GM19455 (cell line): ENCODE results near the gene PRR5.

Source experiments
- ATAC-seq: cut with Tn5 transposase; IDR thresholded peaks from one replicate; pipeline ENCODE4 v1.9.1; 2021; ENCODE audit not compliant: unreplicated experiment

PRR5 gene

DNA sequence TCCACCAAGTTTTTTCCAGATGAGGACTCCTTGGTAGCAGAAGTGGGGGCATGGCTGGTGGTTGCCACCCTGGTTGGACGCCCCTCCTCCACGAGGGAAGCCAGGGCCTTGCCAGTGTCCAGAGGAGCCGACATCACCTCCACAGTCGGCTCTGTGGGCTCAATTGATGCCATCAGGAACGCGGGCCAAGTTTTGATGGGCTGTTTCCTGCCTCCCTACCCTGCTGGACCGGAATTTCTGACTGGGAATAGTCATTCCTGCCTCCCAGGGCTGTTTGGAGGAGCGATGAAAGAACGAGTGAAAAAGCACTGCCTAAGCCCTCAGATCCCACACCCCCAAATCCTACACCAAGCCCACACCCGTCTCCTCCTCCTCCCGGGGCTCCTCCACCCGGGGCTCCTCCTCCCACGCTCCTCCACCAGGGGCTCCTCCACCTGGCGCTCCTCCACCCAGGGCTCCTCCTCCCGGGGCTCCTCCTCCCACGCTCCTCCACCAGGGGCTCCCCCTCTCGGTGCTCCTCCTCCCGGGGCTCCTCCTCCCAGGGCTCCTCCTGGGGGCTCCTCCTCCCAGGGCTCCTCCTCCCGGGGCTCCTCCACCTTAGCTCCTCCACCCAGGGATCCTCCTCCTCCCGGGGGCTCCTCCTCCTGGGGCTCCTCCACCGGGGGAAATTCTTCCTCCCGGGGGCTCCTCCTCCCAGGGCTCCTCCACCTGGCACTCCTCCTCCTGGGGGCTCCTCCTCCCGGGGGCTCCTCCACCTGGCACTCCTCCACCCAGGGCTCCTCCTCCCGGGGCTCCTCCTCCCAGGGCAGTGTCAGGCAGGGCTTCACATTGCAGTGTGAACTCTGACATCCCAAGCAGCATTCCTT lies 10.0 kb upstream of the PRR5 start:
- ATAC-seq: no peak

DNA sequence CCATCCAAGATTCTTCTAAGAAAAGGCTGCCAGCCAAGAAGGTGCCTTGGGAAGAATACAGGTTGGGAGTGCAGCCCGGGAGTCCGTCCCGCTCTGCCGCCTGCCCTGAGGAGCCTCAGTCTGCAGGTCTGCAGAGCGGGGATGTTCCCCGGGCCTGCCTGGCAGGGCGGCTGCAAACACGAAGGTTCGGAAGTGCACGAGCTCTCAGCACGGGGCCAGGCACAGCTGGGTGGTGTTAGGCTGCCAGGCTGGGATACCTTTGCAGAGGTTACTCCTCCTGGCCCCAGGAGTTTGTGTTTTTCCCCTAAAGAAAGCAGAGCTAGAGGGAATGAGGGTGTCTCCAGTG lies 9.4 kb upstream of the PRR5 start:
- no peak for ATAC-seq

DNA sequence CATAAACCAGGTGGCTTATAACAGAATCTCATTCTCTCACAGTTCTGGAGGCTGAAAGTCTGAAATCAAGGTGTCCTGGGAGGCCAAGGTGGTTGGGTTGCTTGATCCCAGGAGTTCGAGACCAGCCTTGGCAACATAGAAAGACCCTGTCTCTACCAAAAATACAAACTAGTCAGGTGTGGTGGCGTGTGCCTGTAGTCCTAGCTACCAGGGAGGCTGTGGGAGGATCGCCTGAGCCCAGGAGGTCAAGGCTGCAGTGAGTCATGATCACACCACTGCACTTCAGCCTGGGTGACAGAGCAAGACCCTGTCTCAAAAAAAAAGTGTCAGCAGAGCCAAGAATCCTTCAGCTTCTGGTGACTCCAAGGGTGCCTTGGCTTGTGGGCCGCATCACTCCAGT lies 8.9 kb upstream of the PRR5 start:
- ATAC-seq: no peak

DNA sequence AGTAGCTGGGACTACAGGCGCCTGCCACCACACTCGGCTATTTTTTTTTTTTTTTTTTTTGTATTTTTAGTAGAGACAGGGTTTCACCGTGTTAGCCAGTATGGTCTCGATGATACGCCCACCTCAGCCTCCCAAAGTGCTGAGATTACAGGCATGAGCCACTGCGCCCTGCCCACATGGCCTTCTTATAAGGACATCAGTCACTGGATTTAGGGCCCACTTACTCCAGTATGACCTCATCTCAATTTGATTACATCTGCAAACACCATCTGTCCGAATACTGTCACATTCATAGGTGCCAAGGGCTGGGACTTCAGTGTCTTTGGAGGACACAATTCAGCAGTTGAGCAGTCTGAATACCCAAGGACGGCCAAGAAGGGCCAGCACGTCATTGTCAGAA lies 8.2 kb upstream of the PRR5 start:
- ATAC-seq: no peak

DNA sequence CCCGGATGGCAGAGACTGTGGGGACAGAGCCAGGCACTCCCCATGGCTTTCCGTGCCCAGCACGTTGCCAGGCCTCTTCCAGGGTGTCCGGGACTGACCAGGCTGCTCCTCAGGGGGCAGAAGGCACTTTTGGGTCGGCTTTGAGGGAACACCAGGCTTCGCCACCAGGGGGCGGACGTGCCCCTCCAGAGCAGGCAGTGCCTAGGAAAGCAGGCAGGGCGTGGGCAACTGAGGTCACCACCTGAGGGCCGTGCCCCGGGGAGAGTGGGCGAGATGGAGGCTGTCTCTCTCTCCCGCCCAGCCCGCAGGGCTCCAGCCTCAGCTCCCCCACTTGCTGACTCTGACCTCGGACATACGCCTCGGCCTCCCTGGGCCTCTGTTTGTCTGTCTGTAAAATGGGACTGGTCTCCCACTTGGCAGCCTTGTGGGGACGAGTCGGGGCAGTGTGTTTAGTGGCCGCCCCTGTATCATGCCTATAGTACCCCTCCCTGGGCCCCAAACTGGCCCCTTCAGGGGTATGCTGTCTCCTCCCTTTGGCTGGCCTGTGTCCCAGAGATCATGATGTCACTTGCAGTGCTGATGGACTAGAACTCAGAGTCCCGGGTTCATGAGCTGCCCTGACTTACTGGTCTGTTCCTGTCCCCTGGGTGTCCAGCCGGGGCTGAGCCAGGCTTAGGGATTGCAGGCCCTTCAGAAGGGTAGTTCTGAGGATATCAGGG lies 4.4 kb upstream of the PRR5 start:
- ATAC-seq: no peak

DNA sequence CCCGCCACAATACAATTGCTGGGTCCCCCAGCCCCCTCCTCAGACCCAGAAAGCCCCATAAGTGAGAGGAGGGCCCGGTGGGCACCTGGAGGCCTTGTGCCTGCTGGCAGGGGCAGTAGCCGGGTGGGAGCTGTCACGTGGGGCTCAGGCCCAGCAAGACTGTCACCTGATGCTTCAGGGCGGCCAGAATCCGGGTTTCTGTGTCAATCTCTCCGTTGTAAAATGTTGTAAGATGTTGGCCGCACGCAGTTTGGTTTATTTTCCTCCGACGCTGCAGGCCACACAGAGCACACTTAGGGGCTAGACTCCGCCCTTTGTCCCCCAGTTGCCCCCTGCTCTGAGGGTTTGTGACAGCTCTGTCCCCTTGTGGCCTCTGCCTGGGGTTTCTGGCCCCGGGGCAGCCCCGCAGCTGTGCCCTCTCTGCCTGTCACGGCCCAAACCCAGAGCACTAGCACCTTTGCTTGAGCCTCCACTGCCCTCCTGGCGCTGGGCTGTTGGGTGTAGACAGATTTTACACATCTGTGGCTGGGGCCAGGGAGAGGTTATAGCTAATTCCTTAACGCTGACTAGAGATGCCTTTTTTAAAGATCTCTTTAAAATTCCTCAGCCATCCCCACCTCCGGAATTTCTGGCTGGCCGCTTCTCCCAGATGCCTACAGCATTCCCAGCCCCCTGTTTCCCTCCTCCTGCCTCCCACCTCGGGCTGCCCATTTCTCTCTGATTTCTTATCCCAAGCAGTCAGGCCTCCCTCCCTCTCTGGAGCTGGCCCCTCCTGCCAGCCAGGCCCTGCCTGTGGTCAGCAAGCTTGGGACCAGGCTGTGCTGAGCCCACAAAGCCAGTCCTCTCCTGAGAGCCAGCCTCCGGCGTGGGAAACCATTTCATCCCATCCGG lies 3.2 kb upstream of the PRR5 start:
- ATAC-seq: no peak

DNA sequence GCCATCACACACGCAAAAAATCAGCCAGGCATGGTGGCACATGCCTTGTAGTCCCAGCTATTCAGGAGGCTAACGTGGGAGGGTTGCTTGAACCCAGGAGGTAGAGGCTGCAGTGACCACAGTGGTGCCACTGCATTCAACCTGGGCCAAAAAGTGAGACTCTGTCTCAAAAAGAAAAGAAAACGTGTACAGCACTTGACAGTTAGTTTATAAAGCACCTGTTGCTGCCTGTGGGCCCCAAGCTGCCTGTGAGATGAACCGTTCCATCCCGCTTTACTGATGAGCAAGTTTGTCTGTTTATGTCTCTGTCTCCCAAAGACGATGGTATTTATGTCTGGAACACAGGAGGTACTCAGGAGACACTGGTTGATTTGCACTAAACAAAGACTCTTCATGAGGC lies 1.5 kb upstream of the PRR5 start:
- no peak for ATAC-seq

DNA sequence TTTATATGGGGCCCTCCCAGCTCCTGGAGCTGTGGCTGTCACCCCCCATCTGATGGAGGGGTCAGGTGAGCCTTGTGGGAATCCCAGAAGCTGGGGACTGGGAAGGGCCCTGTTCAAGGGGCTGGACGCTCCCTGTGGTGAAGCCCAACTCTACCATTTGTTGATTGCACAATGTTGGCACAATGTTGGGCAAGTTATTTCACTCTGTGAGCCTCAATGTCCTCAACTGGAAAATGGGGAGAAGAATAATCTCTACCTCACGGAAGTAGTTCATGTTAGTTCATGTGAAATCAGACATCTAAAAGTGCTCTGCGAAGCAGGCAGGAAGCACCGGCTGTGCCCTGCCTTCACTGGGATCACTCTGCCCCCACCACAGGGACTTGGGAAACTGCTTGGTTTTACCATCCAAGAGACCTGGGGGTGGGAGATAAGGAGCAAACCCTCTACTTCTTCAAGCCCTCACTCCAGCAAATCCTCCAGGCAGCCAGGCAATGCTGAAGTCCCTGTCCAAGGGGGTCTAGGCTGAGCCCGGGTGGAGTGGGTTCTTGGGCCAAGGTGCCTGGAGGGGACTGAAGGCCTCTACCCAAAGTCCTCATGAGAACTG lies 715 bp upstream of the PRR5 start:
- no peak for ATAC-seq

DNA sequence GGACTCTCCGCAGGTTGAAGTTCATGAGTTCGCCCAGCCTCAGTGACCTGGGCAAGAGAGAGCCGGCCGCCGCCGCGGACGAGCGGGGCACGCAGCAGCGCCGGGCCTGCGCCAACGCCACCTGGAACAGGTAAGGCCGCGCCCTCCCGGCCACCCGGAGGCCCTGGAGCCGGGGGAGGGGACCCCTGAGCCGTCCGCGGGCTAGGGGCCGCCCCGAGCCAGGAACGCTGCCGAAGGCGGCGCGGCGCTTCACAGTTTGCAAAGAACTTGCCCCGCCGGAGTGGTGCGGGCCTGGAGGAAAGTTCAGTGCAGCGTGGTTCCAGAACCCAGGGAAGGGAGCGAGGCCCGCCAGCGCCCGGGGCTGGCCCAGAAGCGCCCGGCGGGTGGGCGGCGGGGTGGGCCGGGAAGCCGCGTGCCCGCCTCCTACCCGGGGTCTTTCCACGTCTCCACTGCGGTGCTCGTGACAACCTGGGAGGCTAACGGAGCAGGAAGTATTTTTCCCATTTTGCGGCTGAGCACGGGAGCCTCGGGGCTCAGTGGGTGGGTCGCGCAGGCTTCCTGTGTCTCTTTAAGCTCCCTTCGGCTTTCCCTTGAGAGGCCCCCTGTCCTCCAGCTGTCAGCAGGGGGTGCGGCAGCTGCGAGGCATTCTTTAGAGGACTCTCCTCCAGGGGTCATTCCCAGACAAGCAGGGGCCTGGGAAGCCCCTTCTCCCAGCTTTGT lies 635 bp downstream of the PRR5 start:
- no peak for ATAC-seq

DNA sequence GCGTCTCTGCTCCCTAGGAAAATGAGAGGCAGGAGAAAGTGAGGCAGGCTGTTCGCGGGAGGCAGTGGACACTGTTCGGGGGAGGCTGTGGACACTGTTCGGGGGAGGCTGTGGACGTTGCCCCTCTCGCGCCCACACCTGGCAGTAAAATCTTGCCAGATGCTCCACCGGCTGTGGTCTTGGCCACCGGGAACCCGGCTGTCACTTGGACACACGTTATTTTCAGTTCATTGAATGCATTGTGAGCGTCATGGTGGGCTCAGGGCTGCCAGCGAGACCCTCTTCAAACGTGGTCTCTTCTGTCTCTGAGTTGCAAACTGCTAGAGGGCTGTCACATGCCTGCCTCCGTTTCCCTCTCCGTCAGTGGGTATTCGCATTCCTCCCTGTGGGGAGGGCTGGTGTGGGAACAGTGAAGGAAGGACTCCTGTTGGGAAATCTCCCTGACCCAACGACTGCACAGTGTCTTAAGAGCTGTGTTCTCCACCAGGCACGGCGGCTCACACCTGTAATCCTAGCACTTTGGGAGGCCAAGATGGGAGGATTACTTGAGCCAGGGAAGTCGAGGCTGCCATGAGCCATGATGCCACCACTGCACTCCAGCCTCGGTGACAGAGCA lies 1.4 kb downstream of the PRR5 start:
- ATAC-seq: no peak

DNA sequence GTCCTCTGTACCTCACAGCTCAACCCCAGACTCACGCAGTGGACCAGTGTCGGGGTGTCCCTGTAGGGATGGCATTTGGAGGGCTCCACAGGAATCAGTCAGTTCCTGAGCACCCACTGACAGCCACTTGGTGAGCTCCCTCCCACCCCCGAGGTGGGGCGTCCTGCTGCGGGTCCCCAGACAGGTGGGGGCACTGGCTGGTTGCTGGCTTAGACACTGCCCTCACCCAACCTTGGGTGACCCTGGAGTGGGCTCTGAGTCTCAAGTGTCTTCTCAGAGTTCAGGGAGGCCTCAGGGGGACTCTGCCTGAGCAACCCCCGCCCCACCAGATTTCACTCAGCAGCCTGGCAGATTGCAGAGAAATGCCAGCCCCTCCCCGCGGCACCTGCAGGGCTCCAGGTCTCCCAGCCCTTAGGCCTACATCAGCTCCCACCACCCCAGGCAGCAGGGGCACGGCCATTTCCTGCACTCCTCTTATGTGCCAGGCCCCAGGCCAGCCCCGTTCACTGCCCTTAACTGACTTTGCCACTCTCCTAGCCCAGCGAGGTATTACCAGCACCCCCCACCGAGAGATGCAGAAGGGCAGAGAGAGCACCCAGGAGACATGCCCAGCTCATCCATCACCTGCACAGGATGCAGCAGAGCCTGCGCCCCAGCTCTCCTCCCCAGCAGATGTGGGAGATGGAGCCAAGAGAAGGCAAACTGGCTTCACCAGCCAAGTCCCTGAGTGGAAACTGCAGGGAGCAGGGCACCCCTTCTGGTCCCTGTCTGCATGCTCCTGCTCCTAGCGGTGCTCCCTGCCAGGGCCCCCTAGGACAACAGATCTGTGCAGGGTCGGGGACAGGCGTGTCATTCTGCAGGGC lies 2.4 kb downstream of the PRR5 start:
- no peak for ATAC-seq

DNA sequence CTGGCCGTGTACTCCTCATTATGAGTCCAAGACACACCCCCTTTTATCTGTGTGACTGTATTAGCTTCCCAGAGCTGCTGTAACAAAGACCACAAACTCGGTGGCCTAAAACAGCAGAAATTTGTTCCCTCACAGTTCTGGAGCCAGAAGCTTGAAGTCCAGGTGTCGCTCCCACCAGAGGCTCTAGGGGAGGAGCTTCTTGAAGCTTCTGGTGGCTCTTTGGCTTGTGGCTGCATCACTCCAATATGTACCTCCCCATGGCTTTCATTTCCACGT lies 3.0 kb downstream of the PRR5 start:
- ATAC-seq: no peak

DNA sequence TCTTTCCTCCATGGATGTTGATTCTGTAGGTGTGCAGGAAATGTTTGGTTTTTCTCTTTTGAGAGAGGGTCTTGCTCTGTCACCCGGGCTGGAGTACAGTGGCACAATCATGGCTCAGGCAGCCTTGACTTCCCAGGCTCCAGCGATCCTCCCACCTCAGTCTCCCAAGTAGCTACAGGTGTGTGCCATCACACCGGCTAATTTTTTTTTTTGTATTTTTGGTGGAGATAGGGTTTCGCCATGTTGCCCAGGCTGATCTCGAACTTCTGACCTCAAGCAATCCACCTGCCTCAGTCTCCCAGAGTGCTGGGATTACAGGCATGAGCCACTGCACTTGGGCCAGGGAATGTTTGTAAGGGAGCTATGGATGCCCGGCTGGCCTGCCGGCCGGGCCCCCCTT lies 4.5 kb downstream of the PRR5 start:
- ATAC-seq: no peak

DNA sequence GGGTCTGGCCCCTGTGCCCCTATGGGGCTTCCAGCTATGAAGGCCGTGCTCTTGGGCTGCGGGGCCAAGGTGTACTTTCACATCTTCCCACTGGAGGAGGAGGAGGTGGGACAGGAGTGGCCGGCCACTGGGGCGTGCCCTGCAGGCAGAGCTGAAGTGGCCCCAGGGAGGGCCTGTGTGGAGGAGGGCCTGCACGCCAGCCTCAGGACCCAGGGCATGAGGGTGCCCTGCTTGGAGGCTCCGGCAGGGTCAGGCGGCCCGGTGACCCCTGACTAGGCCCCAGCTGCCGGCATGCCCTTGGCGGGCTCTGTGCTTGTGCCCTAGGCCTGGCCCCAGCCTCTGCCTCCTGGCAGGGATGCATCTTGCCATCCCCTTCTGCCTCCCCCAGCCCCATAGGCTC lies 5.2 kb downstream of the PRR5 start:
- ATAC-seq: no peak

DNA sequence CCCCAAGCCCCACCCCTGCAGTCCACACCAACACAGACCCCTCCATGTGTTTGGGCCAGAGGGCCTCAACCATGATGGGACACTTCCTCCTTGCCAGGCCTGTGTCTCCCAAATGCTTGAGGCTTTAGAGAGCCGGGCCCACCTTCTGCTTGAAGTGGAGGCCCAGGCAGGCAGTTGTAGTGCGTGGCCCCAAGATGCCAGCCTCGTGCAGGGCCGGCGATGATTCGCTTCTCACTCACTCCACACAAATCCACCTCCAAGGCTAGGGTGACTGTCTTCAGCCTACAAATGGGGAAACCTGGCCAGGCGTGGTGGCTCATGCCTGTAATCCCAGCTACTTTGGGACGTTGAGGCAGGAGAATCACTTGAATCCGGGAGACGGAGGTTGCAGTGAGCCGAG lies 5.7 kb downstream of the PRR5 start:
- no peak for ATAC-seq

DNA sequence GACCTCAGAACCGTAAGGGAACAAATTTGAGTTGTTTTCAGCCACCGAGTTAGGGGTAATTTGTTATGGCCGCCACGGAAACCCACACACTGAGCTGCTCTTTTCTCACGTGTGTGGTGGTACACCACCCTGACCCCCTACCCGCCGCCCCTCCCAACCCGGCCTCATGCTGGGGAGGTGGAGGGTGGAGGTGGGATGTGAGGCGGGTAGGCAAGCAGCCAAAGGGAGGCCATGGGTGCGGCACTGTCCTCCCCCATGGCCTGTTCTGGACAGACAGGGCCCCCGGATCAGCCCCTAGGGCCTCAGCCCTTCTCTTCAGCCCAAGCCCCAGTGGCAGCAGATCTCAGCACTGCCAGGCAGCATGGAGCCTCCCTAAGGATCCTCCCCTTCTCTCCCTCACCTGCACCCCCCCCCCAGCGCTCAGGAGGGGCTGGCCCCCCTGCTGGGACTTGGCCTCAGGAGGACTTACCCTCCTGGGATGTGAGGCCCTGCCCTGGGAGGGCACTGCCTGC lies 7.9 kb downstream of the PRR5 start:
- ATAC-seq: no peak

DNA sequence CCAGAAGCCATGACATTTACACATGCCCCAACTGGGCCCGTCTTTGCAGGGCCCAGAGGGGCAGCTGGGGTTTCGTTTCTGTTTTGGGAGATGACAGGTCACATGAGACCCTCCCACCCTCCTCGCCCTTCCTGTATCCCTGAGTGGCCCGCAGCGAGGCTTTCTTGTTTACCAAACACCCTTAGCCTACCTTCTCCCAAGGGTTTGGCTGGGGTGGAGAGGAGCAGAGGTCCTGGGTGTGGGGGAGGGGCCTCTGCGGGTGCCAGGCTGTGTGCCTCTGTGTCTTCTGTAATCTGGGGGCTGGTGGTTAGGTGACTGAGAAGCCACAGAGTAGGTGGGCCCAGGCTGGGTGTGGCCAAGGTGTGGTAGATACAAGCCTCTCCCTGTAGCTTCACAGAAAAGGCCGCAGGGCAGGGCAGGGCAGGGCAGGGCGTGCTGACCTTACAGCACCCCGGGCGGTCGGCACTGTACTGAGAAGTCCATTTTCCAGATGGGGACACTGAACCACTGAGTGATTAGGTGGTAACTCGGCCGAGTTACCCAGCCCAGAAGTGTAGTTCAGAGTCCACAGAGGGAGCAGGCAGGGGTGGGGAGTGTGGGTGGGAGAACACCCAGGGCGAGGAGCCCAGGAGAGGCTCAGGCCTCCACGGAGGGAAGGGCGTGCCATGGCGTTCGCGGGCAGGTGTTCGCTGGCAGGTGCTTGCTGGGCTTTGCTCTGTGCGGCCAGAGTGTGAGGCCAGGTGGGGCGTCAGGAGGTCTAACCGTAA lies 8.7 kb downstream of the PRR5 start:
- no peak for ATAC-seq

DNA sequence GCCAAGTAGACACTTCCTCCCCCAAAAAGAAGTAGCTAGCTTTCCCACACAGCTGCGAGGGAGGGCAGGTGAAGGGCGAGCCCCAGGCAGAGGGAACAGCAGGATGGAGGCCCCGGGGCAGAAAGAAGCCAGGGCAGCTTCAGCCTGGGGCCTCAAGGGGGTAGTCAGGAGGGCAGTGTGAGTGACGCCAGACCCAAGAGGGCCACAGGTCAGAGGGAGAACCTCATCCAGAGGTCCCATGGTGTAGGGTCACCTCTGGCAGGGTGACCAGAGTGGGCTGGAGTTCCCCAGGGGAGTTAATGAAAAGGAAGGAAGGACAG lies 9.2 kb downstream of the PRR5 start:
- ATAC-seq: no peak
